Middle frontal gyrus (tissue), 1 donor: Measurements from ENCODE around the gene CSNK1G1.
"Not testable (repeated sequence)": the region's sequence is repeated elsewhere in the genome, so short reads cannot be mapped to it uniquely, and the experiment has no call there.

Source experiments
- DNase-seq: peaks from one replicate; pipeline ENCODE4 v3.0.0-alpha.2; 2015; ENCODE audit warnings: low spot score; ENCODE audit errors: extremely low spot score

Gene CSNK1G1

GRCh38 chr15:64136347-64136746, 219.6 kb downstream of the CSNK1G1 start:
- no peak for DNase-seq

GRCh38 chr15:64134345-64134829, 221.6 kb downstream of the CSNK1G1 start:
- DNase-seq, result peak; percentile 37

DNA sequence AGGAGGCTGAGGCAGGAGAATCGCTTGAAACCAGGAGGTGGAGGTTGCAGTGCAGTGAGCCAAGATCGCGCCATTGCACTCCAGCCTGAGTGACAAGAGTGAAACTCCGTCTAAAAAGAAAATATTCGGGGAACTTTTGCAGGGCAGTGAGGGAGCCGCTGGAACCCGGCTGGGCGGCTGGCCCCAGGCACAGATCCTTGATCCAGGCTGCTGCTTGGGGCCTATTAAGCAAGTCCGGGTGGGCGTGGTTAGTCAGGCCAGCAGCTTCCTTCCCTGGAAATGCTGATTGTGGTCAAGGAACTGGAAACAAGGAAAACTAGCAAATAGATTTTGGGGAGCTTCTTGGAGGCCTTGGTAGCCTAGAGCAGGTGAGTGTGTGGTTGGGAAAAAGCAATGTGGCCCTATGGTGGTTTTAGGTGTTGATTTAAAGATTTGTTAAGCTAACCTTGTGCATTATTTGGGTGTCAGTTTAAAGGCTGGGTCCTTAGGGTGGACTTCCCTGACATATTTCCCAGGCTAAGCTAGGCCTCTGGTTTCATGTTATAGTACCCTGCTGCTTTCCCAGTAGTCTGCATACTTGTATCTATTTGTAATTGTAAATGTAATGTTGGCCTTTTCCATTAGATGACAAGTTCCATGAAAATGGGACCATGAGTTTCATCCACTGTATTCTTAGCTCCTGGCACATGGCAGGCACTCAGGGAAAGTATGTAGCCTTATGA, 222.2 kb downstream of the CSNK1G1 start:
- no peak for DNase-seq

GRCh38 chr15:64132217-64132616, 223.8 kb downstream of the CSNK1G1 start:
- no peak for DNase-seq

DNA sequence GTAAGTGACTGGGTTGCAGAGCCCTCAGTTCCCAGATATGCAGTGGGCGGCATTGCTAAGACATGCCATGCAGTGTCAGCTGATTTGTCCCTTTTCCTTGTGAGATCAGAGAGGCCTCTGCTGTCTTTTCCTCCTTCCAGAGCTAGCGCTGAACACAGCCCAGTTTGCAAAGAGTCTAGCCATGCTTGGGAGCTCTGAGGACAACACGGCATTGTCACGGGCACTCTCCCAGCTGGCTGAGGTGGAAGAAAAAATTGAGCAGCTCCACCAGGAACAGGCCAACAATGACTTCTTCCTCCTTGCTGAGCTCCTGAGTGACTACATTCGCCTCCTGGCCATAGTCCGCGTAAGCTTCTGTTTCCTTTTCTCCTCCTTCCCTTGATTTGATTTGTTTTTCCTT, 224.4 kb downstream of the CSNK1G1 start:
- DNase-seq, result no peak

DNA sequence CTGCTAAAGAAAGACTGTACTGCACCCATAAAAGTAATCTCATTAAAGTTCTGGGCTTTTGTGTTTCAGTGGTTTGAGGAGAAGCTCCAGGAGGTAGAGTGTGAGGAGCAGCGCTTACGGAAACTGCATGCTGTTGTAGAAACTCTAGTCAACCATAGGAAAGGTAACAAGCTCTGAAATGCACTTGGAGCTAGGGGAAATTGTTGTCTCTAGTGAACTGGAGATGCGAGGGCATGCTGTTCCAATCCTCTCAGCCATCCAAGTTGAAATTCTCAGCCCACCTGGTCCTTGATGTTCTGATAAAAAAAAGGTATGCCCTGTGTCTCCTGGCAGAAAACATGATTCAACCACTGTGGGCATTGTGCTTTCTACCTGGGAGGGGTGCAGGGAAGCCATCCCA, 225.8 kb downstream of the CSNK1G1 start:
- no peak for DNase-seq

DNA sequence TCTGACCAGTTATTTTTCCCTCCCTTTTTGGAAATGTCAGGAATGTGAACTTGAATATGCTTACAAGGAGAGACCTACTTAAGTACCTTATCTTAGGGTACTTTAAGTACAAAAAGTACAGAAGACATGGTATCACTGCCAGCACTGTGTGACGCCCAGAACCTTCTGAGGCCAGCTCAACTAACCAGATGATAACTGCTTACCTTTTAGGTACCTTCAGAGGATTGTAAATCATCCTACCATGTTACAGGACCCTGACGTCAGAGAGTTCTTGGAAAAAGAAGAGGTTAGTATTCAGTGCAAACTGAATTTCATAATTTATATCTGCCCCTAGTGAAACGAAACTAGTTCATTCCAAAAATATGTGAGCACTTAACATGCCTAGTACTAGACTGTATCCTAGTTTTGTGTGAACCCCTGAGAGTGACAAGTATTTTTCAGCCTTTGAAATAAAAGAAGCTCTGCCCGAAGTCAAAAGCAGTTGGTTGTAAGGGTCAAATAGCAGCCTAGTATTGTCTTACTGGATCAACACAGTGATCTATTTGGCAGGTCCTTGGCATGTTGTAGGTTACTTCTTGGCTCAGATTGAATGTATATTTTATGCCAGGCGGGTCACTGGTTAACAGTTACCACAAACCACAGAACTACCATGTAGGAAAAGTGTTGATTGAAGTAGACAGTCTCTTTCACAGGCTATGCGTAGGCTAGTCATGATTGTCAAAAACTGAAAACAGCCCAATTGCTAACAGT, 228.3 kb downstream of the CSNK1G1 start:
- DNase-seq, result no peak

DNA sequence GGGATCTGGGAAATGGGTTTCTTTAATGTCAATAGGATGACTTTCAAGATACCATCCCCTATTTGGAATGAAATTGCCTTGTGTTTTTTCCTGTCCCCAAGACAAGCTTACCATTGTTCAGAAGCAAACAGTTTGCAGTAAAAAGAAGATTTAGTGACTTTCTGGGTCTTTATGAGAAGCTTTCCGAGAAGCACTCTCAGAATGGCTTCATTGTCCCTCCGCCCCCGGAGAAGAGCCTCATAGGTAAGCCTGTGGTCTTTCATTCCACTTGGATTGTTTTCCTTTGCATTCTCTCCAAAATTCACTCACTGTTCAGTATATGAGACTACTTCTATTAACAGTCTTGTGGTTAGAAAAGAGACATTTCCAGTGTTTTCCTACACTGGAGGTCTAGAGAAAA, 230.0 kb downstream of the CSNK1G1 start:
- DNase-seq, result no peak

GRCh38 chr15:64122936-64123351, 233.0 kb downstream of the CSNK1G1 start:
- peak; percentile 79 for DNase-seq

DNA sequence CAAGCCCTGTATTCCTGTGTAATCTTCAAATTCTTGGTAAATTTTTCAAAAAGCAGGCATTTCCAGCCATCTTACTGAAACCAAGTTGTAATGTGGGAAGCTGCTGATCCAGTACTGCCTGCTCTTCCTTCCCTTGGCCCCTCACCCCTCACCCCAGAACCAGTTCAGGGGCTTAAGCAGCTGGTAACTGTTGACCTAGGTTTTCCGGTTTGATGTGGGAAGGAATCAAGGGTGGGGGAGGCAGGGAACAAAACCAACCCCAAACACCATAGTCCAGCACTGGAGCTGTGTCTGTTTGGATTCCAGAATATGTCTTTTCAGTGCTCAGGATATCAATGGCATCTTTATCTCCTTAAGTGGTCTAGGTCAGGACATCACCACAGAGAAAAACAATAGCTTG, 233.5 kb downstream of the CSNK1G1 start:
- DNase-seq, result no peak

- DNase-seq, result no peak
These were observed 234.4 kb downstream of the CSNK1G1 start for GRCh38 chr15:64121614-64122013.

DNA sequence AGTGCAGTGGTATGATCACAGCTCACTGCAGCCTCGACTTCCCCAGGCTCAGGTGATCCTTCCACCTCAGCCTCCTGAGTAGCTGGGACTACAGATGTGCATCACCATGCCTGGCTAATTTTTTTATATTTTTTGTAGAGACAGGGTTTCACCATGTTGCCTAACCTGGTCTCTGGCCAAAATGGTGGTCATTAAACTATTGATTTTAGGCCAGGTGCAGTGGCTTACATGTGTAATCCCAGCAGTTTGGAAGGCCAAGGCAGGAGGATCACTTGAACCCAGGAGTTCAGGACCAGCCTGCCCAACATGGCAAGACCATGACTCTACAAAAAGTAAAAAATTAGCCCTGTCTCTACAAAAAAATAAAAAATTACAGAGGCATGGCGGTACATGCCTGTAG, 235.7 kb downstream of the CSNK1G1 start:
- DNase-seq, result not testable (repeated sequence)

DNA sequence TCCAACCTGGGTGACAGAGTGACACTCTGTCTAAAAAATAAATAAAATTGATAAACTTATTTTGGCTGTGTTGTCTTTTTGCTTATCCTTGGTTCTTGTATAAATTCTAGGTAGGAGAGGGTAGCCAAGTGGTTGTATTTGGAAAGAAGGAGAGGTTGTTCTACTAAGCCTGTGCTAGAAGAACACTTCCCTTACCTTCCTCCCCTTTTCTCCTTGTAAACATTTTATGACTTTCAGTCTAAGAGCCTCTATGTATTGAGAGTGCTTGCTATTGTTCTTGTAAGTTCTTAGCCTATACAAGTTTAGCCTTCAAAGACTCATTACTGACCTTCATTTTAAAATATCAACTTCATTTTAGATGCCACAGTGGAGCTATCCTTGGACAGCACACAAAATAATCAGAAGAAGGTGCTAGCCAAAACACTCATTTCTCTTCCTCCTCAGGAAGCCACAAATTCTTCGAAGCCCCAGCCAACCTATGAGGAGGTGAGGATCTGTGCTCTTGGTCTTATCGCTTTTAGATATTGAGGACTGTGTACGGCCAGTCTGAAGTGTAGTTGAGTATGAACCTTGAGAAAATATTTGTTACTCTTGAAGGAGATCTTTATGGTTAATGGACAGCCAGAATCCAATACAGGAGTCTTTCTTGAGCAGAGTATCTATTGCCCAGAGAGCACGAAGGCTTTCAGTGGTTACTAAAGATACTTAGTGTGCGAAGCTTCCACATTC, 238.1 kb downstream of the CSNK1G1 start:
- DNase-seq, result no peak
